ENCODE data around the gene PCBP1.

- TF ChIP-seq, protein P1, sequence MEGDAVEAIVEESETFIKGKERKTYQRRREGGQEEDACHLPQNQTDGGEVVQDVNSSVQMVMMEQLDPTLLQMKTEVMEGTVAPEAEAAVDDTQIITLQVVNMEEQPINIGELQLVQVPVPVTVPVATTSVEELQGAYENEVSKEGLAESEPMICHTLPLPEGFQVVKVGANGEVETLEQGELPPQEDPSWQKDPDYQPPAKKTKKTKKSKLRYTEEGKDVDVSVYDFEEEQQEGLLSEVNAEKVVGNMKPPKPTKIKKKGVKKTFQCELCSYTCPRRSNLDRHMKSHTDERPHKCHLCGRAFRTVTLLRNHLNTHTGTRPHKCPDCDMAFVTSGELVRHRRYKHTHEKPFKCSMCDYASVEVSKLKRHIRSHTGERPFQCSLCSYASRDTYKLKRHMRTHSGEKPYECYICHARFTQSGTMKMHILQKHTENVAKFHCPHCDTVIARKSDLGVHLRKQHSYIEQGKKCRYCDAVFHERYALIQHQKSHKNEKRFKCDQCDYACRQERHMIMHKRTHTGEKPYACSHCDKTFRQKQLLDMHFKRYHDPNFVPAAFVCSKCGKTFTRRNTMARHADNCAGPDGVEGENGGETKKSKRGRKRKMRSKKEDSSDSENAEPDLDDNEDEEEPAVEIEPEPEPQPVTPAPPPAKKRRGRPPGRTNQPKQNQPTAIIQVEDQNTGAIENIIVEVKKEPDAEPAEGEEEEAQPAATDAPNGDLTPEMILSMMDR (conservative IDR thresholded peaks at IDR 0.05; ENCODE audit: low read length) = no peak
- TF ChIP-seq EZH2phosphoT487 (IDR thresholded peaks at IDR 0.05; ENCODE audit: borderline replicate concordance, low read depth, low read length) = no peak
Measured at GRCh38 chr2:70047451-70047850, 39.8 kb upstream of the PCBP1 start.

Data from OCI-LY7 (cell line).